Measurements from ENCODE around the gene PELI2. TPM values are rescaled to one million over a fixed set of nuclear protein-coding genes. Genes with fewer than 3 reads are reported as not detected.

PELI2 gene
- total RNA-seq, 1 donor from 2014 or later = 32.2 TPM

DNA sequence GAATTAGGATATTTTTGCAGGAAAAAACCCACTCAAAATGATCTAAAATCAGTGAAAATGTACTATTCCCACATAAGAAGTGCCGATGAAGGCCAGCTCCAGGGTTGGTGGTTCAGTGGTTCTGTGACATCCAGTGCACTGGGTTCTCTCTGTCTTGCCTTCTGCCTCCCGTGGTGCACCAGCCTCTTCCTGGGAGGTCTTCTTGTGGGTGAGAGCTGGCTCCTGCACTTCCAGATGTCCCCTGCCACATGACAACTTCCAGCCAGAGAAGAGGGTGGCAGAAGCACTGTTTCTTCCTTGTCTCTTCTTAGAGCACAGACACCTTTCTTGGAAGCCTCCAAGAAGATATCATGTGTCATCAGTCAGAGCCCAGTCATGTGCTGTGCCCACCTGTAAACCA is 170.9 kb downstream of the PELI2 start:
- no peak overlapping the region for H3K4me3 Mint-ChIP-seq (ENCODE audit: low read depth)
- H3K27me3 Mint-ChIP-seq = no peaks in the 10 kb centered on the region
- peaks cover 20% of the 10 kb centered on the region for H3K4me1 Mint-ChIP-seq (ENCODE audit: low read depth)
- H3K27ac Mint-ChIP-seq = no peak overlapping the region
- TF ChIP-seq, protein P1, sequence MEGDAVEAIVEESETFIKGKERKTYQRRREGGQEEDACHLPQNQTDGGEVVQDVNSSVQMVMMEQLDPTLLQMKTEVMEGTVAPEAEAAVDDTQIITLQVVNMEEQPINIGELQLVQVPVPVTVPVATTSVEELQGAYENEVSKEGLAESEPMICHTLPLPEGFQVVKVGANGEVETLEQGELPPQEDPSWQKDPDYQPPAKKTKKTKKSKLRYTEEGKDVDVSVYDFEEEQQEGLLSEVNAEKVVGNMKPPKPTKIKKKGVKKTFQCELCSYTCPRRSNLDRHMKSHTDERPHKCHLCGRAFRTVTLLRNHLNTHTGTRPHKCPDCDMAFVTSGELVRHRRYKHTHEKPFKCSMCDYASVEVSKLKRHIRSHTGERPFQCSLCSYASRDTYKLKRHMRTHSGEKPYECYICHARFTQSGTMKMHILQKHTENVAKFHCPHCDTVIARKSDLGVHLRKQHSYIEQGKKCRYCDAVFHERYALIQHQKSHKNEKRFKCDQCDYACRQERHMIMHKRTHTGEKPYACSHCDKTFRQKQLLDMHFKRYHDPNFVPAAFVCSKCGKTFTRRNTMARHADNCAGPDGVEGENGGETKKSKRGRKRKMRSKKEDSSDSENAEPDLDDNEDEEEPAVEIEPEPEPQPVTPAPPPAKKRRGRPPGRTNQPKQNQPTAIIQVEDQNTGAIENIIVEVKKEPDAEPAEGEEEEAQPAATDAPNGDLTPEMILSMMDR (IDR thresholded peaks at IDR 0.05; ENCODE audit: unreplicated experiment) = no peak
- H3K36me3 Mint-ChIP-seq (ENCODE audit: insufficient read depth) = peaks cover 20% of the 10 kb centered on the region
- no peak for DNase-seq (ENCODE audit: low spot score, unreplicated experiment)
- H3K9me3 Mint-ChIP-seq (ENCODE audit: low read depth) = no peaks in the 10 kb centered on the region

DNA sequence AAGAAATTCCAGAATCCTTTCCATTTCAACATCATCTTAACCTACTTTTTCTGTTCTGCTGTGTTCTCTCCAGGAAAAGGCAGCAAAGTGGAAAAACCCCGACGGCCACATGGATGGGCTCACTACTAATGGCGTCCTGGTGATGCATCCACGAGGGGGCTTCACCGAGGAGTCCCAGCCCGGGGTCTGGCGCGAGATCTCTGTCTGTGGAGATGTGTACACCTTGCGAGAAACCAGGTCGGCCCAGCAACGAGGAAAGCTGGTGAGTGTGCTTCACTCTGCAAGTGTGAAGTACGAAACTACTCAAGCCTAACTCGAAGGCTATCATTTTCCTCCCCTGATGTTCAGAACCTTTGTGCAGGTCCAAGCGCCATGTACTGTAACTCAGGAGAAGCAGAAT is 172.0 kb downstream of the PELI2 start:
- H3K27me3 Mint-ChIP-seq = no peaks in the 10 kb centered on the region
- TF ChIP-seq, protein P1 (IDR thresholded peaks at IDR 0.05; ENCODE audit: unreplicated experiment) = no peak
- H3K4me3 Mint-ChIP-seq (ENCODE audit: low read depth) = no peak overlapping the region
- DNase-seq (ENCODE audit: low spot score, unreplicated experiment) = no peak
- peaks cover 20% of the 10 kb centered on the region for H3K36me3 Mint-ChIP-seq (ENCODE audit: insufficient read depth)
- H3K27ac Mint-ChIP-seq = no peak overlapping the region
- H3K4me1 Mint-ChIP-seq (ENCODE audit: low read depth) = peaks cover 21% of the 10 kb centered on the region
- H3K9me3 Mint-ChIP-seq (ENCODE audit: low read depth) = no peaks in the 10 kb centered on the region

DNA sequence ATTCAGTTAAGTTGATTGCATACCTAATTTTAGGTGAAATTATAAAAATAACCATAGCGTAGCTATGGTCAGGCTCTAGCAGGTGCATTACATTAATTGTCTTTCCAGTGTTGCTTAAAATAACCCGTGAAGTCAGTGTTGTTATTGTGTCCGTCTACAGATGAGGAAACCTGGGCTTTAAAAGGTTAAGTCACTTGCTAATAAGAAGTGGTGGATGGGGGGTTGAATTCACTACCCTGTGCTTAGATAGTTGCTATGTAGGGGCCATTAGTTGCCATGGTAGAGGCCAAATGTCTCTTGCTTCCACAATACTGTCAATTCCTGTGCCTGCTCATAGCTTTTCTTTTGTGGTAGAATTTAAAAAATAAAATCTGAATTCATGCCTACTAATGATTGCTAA is 174.8 kb downstream of the PELI2 start:
- no peaks in the 10 kb centered on the region for H3K9me3 Mint-ChIP-seq (ENCODE audit: low read depth)
- peak overlapping the region; percentile 15 for H3K27ac Mint-ChIP-seq
- DNase-seq (ENCODE audit: low spot score, unreplicated experiment) = no peak
- H3K36me3 Mint-ChIP-seq (ENCODE audit: insufficient read depth) = peaks cover 30% of the 10 kb centered on the region
- peaks cover 21% of the 10 kb centered on the region for H3K4me1 Mint-ChIP-seq (ENCODE audit: low read depth)
- H3K27me3 Mint-ChIP-seq = no peaks in the 10 kb centered on the region
- H3K4me3 Mint-ChIP-seq (ENCODE audit: low read depth) = peak overlapping the region; percentile 54
- TF ChIP-seq, protein P1 (IDR thresholded peaks at IDR 0.05; ENCODE audit: unreplicated experiment) = no peak

DNA sequence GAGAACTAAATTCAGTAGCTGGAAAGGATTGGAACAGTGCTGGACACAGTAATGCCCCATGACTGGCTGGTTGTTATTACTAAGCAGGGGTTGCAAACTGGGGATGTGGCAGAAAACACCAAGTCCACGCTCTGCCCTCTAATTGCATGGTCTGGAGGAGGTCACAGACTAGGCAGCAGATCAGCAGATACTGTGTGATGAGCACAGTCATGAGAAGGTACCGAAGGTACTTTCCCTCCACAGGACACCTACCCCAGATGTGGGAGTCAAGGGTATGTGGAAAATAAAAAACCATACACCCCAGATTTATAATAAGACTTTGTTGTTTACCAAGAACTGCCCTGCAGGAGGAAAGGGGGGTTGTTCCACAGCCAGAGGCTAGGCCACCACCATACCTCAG is 175.3 kb downstream of the PELI2 start:
- Mint-ChIP-seq H3K9me3 (ENCODE audit: low read depth) (no peaks in the 10 kb centered on the region), H3K27ac (peak overlapping the region; percentile 47), H3K27me3 (no peaks in the 10 kb centered on the region), H3K36me3 (ENCODE audit: insufficient read depth) (peaks cover 26% of the 10 kb centered on the region), H3K4me1 (ENCODE audit: low read depth) (peaks cover 21% of the 10 kb centered on the region), H3K4me3 (ENCODE audit: low read depth) (peak overlapping the region; percentile 54)
- DNase-seq (ENCODE audit: low spot score, unreplicated experiment) = no peak
- TF ChIP-seq, protein P1 (IDR thresholded peaks at IDR 0.05; ENCODE audit: unreplicated experiment) = no peak

DNA sequence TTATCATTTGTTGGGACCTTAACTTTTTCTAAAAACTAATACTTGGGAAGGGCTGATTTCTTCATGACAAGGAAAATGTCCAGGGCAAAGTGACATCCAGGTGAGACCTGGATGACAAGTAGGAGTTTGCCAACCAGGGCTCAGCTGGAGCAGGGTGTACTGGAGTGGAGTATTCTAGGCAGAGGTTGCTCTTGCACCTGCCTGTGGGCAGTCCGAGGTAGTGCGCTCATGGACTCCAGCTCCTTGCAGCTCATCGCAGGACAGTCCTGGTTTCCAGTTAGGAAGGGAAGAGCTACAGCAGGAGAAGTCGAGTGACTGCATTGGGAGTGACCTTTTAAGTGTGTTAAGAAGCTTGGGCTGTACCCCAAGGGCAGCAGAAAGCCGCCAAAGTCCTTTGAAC is 175.9 kb downstream of the PELI2 start:
- no peak for DNase-seq (ENCODE audit: low spot score, unreplicated experiment)
- TF ChIP-seq, protein P1 (IDR thresholded peaks at IDR 0.05; ENCODE audit: unreplicated experiment) = no peak
- peaks cover 21% of the 10 kb centered on the region for H3K4me1 Mint-ChIP-seq (ENCODE audit: low read depth)
- H3K4me3 Mint-ChIP-seq (ENCODE audit: low read depth) = no peak overlapping the region
- H3K9me3 Mint-ChIP-seq (ENCODE audit: low read depth) = no peaks in the 10 kb centered on the region
- peaks cover 28% of the 10 kb centered on the region for H3K36me3 Mint-ChIP-seq (ENCODE audit: insufficient read depth)
- H3K27me3 Mint-ChIP-seq = no peaks in the 10 kb centered on the region
- peak overlapping the region; percentile 47 for H3K27ac Mint-ChIP-seq
